Stomach (tissue), 4 donors: ENCODE measurements around the gene YIPF6.

Source experiments
- EP300 ChIP-seq: sonication (generic); formaldehyde crosslinking; IDR thresholded peaks from one replicate; pipeline ENCODE4 v1.6.1; 2017; ENCODE audit warnings: antibody characterized with exemption
- POLR2A ChIP-seq, 4 donors: fragments of 450-650 bp; IDR thresholded peaks; one replicate each; pipeline ENCODE4 v1.6.1; 2016; ENCODE audit warnings: antibody characterized with exemption in 4 of 4, control low read depth in 2 of 4, mild to moderate bottlenecking in 1 of 4, moderate library complexity in 1 of 4
- POLR2AphosphoS5 ChIP-seq, 3 donors: sonication (generic); formaldehyde crosslinking; IDR thresholded peaks; one replicate each; pipeline ENCODE4 v1.6.1; 2016; ENCODE audit warnings: antibody characterized with exemption in 3 of 3
- TF ChIP-seq, protein P1 (sequence below), 7 experiments: fragments of 450-650 bp in 4 of 7; fragments of 200-600 bp in 3 of 7; sonication (generic) in 3 of 7; IDR thresholded peaks; one replicate each; pipeline ENCODE4 v1.5.1; 2016 to 2019; ENCODE audit warnings: antibody characterized with exemption in 7 of 7, control low read depth in 2 of 7, mild to moderate bottlenecking in 1 of 7

DNA sequence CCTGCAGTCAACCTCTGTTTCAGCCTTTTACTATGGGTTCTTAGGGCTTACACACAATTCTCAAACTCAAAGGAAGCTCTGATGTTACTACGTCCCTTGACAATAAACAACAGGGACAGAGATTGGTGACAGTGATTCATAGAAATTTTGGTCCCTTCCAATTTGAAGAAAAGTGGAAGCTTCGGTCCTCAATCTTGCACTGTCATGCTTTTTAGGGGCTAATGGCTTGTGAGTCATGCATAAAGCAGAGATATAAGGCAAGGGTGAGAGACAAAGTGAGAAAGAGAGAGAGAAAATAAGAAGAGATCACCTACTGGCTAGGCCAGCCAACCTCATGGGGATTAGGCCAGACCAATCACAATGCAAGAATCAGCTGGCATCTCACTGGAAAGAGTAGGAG, 85.4 kb downstream of the YIPF6 start:
- TF ChIP-seq, protein P1, sequence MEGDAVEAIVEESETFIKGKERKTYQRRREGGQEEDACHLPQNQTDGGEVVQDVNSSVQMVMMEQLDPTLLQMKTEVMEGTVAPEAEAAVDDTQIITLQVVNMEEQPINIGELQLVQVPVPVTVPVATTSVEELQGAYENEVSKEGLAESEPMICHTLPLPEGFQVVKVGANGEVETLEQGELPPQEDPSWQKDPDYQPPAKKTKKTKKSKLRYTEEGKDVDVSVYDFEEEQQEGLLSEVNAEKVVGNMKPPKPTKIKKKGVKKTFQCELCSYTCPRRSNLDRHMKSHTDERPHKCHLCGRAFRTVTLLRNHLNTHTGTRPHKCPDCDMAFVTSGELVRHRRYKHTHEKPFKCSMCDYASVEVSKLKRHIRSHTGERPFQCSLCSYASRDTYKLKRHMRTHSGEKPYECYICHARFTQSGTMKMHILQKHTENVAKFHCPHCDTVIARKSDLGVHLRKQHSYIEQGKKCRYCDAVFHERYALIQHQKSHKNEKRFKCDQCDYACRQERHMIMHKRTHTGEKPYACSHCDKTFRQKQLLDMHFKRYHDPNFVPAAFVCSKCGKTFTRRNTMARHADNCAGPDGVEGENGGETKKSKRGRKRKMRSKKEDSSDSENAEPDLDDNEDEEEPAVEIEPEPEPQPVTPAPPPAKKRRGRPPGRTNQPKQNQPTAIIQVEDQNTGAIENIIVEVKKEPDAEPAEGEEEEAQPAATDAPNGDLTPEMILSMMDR (IDR thresholded peaks at IDR 0.05): no peak
- TF ChIP-seq EP300 (no peak), POLR2AphosphoS5 (IDR thresholded peaks at IDR 0.05) (no peak), POLR2A (IDR thresholded peaks at IDR 0.05) (no peak)
